Putamen (tissue), 1 donor: ENCODE results near the gene NME3.
"Not testable (repeated sequence)": the region's sequence is repeated elsewhere in the genome, so short reads cannot be mapped to it uniquely, and the experiment has no call there.

Experiments
- DNase-seq: peaks from one replicate; pipeline ENCODE4 v3.0.0-alpha.2; 2016; ENCODE audit warnings: low spot score

NME3 gene

GRCh38 chr16:1771188-1771863 lies at the start of gene NME3:
Gene NME3 (minus strand): TSS chr16:1771543. CDS start chr16:1771534, 9 bp downstream.
- peak; percentile 71 for DNase-seq

DNA sequence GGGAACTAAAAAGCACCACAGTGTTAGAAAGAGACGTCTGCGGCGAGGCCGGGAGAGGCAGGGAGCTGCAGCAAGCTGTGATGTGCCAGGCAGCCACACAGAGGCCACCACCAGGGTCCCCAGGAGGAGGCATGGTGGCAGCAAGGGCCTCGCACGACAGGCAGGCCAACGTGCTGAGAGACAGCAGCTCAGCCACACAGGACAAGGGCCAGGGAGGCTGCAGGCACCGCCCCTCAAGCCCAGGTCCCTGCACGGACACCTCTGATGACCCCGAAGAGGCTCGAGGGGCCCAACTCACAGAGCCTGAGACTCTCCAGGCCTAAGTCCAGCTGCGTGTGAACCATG lies 49.6 kb upstream of the NME3 start:
- no peak for DNase-seq

GRCh38 chr16:1820096-1820945 lies 49.0 kb upstream of the NME3 start:
- no peak for DNase-seq

DNA sequence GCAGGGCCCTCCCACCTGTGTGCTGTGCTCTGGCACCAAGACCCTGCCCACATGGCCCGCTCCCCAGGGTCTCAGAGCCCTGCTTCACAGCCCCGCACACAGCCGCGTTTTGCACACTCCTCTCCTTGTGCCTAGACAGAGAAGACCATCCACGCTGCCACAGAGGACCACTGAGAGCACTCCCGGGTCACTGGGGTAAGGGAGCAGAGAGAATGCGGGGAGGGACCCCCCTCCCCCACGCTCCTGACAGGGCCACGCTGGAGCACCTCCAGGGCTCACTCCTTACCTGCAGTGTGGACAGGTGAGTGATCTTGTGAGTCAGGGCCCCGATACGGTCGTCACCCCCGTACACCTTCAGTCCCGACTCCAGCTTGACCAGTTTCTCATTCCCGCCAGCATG lies 48.3 kb upstream of the NME3 start:
- DNase-seq, result no peak

DNA sequence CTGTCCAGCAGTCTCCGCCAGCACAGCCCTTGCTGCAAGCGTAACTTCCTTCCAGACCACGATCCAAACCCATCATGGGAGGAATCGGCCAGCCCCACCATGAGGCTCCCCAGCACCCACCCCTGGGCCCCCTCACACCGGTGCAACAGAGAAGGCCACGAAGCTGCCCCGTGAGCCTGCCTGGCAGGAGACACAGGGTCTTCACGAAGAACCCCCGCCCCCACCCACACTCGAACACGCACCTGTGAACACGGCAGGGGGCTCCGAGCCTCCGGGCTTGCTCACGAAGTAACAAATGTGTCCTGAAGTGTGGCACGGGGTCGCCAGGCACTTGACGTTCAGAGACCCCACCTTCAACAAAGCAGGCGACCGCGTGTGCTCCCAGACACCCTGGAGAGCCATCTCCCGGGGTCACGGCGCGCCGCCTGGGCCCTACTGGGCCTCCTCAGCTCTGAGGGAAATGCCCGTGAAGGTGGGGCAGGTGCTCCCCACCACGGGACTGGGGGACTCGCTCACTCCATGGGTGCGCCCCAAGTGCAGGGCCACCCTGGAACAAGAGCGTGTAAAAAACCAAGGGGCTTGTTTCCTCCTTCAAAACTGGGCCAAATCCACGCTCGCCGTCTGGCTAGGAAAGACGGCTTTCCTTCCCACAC lies 47.7 kb upstream of the NME3 start:
- no peak for DNase-seq

DNA sequence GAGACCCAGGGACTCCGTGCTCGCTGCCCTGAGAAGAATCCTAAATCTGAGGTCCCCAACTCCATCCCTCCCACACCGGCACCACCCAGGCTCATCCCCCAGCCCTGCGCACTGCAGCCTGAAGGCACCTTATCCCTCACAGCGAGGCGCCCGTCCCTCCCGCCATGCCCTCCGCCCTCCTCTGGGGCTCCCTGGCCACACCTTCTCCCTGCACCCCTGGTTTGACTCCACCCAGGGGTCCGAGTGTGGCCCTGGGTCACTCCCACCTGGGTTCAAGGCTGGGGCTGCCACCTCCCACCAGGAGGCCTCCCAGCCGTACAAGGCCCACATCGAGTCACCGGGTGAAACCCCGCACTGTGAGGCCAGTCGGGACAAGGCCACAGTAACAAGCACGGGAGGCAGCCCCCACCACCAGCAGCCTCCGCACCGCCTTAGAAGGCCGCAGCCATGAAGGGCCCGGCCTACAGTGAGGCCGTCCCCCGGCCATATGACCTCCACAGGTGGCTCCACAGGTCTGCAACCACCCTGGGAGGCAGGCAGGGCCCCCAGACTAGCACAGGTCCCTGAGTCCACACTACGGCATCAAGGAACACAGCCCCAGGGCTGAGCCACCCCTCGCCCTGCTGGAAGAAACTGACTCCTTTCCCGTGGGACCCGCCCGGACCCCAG lies 47.0 kb upstream of the NME3 start:
- DNase-seq, result no peak

GRCh38 chr16:1817716-1818115 lies 46.4 kb upstream of the NME3 start:
- no peak for DNase-seq

DNA sequence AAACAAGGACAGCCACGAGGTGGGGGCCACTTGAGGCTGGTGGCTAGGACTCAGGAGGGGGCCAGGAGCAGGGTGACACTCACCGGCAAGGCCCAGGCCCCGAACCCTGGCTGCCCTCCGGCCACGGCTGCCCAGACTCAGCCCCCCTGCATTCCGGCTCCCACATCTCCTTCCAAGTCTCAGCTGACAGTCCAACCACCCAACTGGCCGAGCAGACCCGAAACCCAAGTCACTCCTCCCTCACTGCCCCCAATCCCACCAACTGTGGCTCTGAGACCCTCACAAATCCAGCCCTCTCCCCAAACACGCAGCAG lies 45.9 kb upstream of the NME3 start:
- no peak for DNase-seq

- DNase-seq, result no peak
Measured at GRCh38 chr16:1816396-1817275, 45.3 kb upstream of the NME3 start.

DNA sequence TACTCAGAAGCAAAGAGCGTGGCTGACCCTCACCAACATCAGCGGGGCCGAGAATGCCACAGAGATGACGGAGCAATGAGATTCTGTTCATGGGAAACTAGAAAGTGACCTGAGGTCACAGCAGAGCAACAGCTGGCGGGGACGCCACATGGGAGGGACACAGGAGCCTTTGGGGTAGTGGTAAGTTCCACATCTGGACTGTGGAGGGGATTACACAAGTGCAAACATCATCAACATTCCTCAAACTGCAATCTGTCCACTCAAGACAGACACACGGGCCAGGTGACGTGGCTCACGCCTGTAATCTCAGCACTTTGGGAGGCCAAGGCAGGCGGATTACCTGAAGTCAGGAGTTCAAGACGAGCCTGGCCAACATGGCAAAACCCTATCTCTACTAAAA lies 44.1 kb upstream of the NME3 start:
- no peak for DNase-seq

DNA sequence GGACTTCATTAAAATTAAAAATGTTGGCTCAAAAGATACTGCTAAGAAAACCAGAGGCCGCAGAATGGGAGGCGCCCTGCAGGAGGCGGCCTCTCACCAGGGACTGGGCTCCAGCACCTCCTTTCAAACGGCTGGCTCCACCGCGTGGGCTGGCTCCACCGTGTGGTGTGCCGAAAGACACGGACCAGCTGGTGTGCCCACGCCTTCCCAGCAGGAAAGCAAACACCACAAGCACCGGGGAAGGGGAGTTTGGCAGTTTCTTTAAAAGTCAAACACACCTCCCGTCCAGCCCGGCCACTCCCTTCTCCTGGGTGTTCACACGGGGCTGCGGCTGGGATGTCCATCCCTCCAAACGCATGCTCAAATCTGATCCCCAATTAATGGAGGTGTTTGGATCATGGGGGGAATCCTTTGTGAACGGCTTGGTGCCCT lies 41.4 kb upstream of the NME3 start:
- no peak for DNase-seq

DNA sequence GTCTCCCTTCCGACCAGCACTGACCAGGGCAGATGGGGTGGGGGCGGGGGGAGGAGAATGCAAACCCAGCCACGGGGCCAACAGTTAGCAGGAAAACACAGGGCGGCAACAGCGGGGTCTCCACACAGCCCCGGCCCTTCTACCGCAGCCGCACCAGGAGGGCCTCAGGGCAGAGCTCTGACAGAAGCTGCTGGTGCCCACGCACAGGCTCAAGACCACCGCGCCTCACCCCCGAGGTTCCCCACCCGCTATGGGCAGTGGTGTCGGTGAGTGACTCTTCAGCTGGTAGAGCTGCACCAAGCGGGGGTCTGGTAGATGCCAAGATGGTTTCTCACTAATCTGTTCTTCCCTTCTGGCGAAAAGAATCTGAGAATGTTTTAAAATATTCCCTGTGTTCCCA lies 39.2 kb upstream of the NME3 start:
- no peak for DNase-seq

DNA sequence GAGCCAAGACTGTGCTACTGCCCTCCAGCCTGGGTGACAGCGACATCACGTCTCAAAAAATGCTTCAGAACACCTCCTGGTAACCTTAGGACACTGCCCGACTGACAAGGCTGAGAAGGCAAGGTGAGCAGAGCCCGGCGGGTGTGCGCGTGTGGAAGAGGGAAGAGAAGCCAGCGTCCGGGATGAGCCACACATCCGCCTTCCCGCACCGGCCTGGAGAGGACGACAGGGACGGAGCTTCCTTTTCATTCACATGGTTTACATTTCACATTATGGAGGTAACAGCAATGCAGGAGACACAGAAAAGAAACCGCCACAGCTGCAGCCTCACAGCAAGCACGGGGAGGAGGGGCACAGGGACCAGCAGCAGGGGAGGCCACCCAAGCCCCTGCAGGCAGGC lies 38.8 kb upstream of the NME3 start:
- DNase-seq, result no peak

GRCh38 chr16:1809281-1809801 lies 38.0 kb upstream of the NME3 start:
- DNase-seq, result no peak

DNA sequence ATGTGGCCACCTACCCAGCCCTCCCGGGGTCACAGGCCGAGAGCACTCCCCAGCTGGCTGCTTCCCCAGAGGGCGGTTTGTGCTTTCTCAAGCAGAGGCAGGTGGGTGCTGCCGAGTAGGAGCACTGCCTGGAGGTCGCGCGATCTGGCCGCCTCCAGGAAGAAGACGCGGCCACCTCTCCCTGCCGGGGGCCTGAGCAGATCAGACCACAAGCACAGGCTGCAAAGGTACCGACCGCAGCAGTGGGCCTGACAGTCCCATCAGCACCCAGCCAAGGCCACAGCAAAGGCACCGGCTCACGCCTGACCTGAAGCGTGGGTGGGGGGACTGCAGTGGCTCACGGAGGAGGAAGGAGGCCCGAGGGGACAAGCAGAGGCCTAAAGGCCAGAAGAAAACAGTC lies 37.3 kb upstream of the NME3 start:
- DNase-seq, result no peak

GRCh38 chr16:1807626-1808025 lies 36.3 kb upstream of the NME3 start:
- no peak for DNase-seq

GRCh38 chr16:1800701-1801100 lies 29.4 kb upstream of the NME3 start:
- DNase-seq, result no peak

- DNase-seq, result not testable (repeated sequence)
Measured at GRCh38 chr16:1799263-1799662, 27.9 kb upstream of the NME3 start.

- DNase-seq, result no peak
Measured at GRCh38 chr16:1794908-1795666, 23.7 kb upstream of the NME3 start.

DNA sequence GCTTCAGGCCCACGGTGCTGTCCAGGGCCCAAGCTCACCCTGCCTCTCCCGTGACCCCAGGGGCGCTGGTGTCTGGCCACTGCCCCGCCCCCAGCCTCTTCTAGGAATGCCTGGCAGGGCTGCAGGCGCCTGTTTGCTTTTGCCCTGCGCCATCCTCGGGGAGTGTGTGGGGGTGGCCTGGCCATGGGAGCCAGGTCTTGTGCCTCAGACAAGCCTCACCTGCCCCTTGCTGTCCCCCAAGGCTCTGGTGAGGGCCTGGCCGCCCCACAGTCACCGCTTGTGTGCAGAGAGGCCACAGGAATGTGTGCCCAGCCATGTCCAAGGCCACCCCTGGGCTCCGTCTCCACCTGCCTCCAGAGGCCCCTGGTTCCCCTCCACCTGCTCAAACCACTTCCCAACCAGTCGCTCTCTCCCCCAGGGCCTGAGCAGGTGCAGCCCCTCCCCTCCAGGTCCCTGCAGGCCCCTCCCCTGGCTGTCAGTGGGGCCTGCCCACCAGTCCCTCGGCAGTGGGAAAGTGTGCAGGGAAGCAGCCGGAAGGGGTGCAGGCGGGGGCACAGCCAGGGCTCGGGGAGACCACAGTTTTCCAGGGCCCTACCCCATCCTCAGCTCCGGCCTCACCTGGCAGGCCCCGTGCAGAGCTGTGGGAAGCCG lies 23.0 kb upstream of the NME3 start:
- no peak for DNase-seq
